Measurements from ENCODE around the gene TMC8.

The TMC8 gene

GRCh38 chr17:78184351-78184750, 53.8 kb downstream of the TMC8 start:
- no peak for DNase-seq

GRCh38 chr17:78184868-78185267, 54.3 kb downstream of the TMC8 start:
- no peak for DNase-seq

- DNase-seq: no peak
Measured at GRCh38 chr17:78185981-78186691, 55.6 kb downstream of the TMC8 start.

- DNase-seq: peak; percentile 93
Measured at GRCh38 chr17:78186692-78187595, 56.4 kb downstream of the TMC8 start, which contains the start of the genes AFMID and TK1. TSS of gene AFMID (plus strand) at chr17:78187362. CDS start at chr17:78187371, 9 bp downstream. TSS of gene TK1 (minus strand) at chr17:78187052. CDS start at chr17:78186994, 58 bp downstream.

Data from activated CD4-positive, CD25-positive, alpha-beta regulatory T cell treated with anti-CD3 and anti-CD28 coated beads, Interleukin-2, amount 50 U/mL, for 72 hours (primary cell).